Stomach smooth muscle (tissue), 2 donors: ENCODE data around the gene KCNAB1.
"Not testable (repeated sequence)": the region's sequence is repeated elsewhere in the genome, so short reads cannot be mapped to it uniquely, and the experiment has no call there.

ENCODE experiments used
- H3K27ac ChIP-seq: one replicate; pipeline ENCODE4 v1.7.0; 2013; ENCODE audit warnings: mild to moderate bottlenecking, low read length, inconsistent platforms
- H3K27me3 ChIP-seq, 2 donors: one replicate each; pipeline ENCODE4 v1.7.0; 2013; ENCODE audit warnings: low read length in 2 of 2; ENCODE audit not compliant: insufficient read depth in 2 of 2, control insufficient read depth in 1 of 2
- H3K36me3 ChIP-seq, 2 donors: one replicate each; pipeline ENCODE4 v1.7.0; 2013; ENCODE audit warnings: low read length in 2 of 2; ENCODE audit not compliant: control insufficient read depth in 2 of 2, insufficient read depth in 2 of 2
- H3K4me1 ChIP-seq: one replicate; pipeline ENCODE4 v1.7.0; 2013; ENCODE audit warnings: low read length; ENCODE audit not compliant: control insufficient read depth, insufficient read depth
- H3K4me3 ChIP-seq, 2 donors: one replicate each; pipeline ENCODE4 v1.7.0; 2013; ENCODE audit warnings: low read length in 2 of 2
- H3K9ac ChIP-seq, 2 donors: one replicate each; pipeline ENCODE4 v1.7.0; 2013; ENCODE audit warnings: low read length in 2 of 2, mild to moderate bottlenecking in 1 of 2
- H3K9me3 ChIP-seq, 2 donors: one replicate each; pipeline ENCODE4 v1.7.0; 2013; ENCODE audit warnings: low read length in 2 of 2; ENCODE audit not compliant: control insufficient read depth in 2 of 2
- donor health status: healthy.
- donor health status: Pancreatic carcinoma.

Gene KCNAB1

GRCh38 chr3:156137397-156137796, 17.0 kb downstream of the KCNAB1 start:
- not testable (repeated sequence) for H3K9ac ChIP-seq, H3K4me3 ChIP-seq, H3K4me1 ChIP-seq, H3K27me3 ChIP-seq, H3K9me3 ChIP-seq, H3K27ac ChIP-seq, H3K36me3 ChIP-seq

GRCh38 chr3:156140001-156140595, 19.7 kb downstream of the KCNAB1 start:
- H3K4me1 ChIP-seq: no peaks in the 10 kb centered on the region
- H3K4me3 ChIP-seq: no peak overlapping the region
- no peaks in the 10 kb centered on the region for H3K36me3 ChIP-seq
- no peaks in the 10 kb centered on the region for H3K27me3 ChIP-seq
- H3K9me3 ChIP-seq: no peaks in the 10 kb centered on the region
- no peak overlapping the region for H3K27ac ChIP-seq
- no peak overlapping the region for H3K9ac ChIP-seq

- no peak overlapping the region for H3K27ac ChIP-seq
- no peaks in the 10 kb centered on the region for H3K27me3 ChIP-seq
- H3K4me3 ChIP-seq: no peak overlapping the region
These were observed 22.3 kb downstream of the KCNAB1 start for GRCh38 chr3:156142702-156143101.

GRCh38 chr3:156143136-156143535, 22.8 kb downstream of the KCNAB1 start:
- Histone ChIP-seq H3K9me3 (no peaks in the 10 kb centered on the region), H3K27ac (no peak overlapping the region), H3K9ac (no peak overlapping the region), H3K36me3 (no peaks in the 10 kb centered on the region), H3K4me3 (no peak overlapping the region), H3K27me3 (no peaks in the 10 kb centered on the region), H3K4me1 (no peaks in the 10 kb centered on the region)

More at GRCh38 chr3:156142702-156143101, 22.3 kb downstream of the KCNAB1 start:
- Histone ChIP-seq H3K9me3 (no peaks in the 10 kb centered on the region), H3K9ac (no peak overlapping the region), H3K4me1 (no peaks in the 10 kb centered on the region), H3K36me3 (no peaks in the 10 kb centered on the region)

- no peaks in the 10 kb centered on the region for H3K9me3 ChIP-seq
- no peak overlapping the region for H3K27ac ChIP-seq
- H3K4me3 ChIP-seq: no peak overlapping the region
These were observed 23.7 kb downstream of the KCNAB1 start for GRCh38 chr3:156144060-156144459.

GRCh38 chr3:156145866-156146265, 25.5 kb downstream of the KCNAB1 start:
- no peaks in the 10 kb centered on the region for H3K36me3 ChIP-seq
- H3K4me1 ChIP-seq: peaks cover 10% of the 10 kb centered on the region
- H3K27me3 ChIP-seq: no peaks in the 10 kb centered on the region
- no peak overlapping the region for H3K4me3 ChIP-seq
- H3K9me3 ChIP-seq: no peaks in the 10 kb centered on the region
- no peak overlapping the region for H3K9ac ChIP-seq
- no peak overlapping the region for H3K27ac ChIP-seq

More at GRCh38 chr3:156144060-156144459, 23.7 kb downstream of the KCNAB1 start:
- Histone ChIP-seq H3K36me3 (no peaks in the 10 kb centered on the region), H3K4me1 (no peaks in the 10 kb centered on the region), H3K9ac (no peak overlapping the region), H3K27me3 (no peaks in the 10 kb centered on the region)

- Histone ChIP-seq H3K9ac (no peak overlapping the region), H3K36me3 (no peaks in the 10 kb centered on the region), H3K9me3 (no peaks in the 10 kb centered on the region), H3K27ac (no peak overlapping the region), H3K4me3 (no peak overlapping the region), H3K27me3 (no peaks in the 10 kb centered on the region), H3K4me1 (peaks cover 18% of the 10 kb centered on the region)
These were observed 28.1 kb downstream of the KCNAB1 start for GRCh38 chr3:156148345-156148945.

- no peak overlapping the region for H3K9ac ChIP-seq
- H3K4me3 ChIP-seq: no peak overlapping the region
- peaks cover 18% of the 10 kb centered on the region for H3K4me1 ChIP-seq
- H3K9me3 ChIP-seq: no peaks in the 10 kb centered on the region
- H3K27me3 ChIP-seq: no peaks in the 10 kb centered on the region
- H3K36me3 ChIP-seq: no peaks in the 10 kb centered on the region
- peak overlapping the region; percentile 18 for H3K27ac ChIP-seq
These were observed 28.6 kb downstream of the KCNAB1 start for GRCh38 chr3:156148946-156149381.

- Histone ChIP-seq H3K4me3 (no peak overlapping the region), H3K27me3 (no peaks in the 10 kb centered on the region), H3K4me1 (peaks cover 18% of the 10 kb centered on the region), H3K9ac (peak overlapping the region; percentile 53 to 60), H3K36me3 (no peaks in the 10 kb centered on the region), H3K9me3 (no peaks in the 10 kb centered on the region), H3K27ac (peak overlapping the region; percentile 62)
These were observed 29.5 kb downstream of the KCNAB1 start for GRCh38 chr3:156149876-156150275.

- no peaks in the 10 kb centered on the region for H3K36me3 ChIP-seq
- peak overlapping the region; percentile 53 to 60 for H3K9ac ChIP-seq
- peak overlapping the region; percentile 62 for H3K27ac ChIP-seq
These were observed 30.2 kb downstream of the KCNAB1 start for GRCh38 chr3:156150434-156151066.

More at GRCh38 chr3:156150434-156151066, 30.2 kb downstream of the KCNAB1 start:
- Histone ChIP-seq H3K4me1 (peaks cover 18% of the 10 kb centered on the region), H3K4me3 (peak overlapping the region in 1 of 2 donors; percentile 29), H3K27me3 (no peaks in the 10 kb centered on the region), H3K9me3 (no peaks in the 10 kb centered on the region)
